ENCODE measurements around the gene SMIM21. TPM values are rescaled to one million over a fixed set of nuclear protein-coding genes. Genes with fewer than 3 reads are reported as not detected.

The SMIM21 gene
- total and polyA plus RNA-seq, 2 of the 8 experiments (the other 6 are each of a cell fraction or from before 2014, with no cell fraction given), result not detected

GRCh38 chr18:75428490-75428889, 987 bp upstream of the SMIM21 start:
- Histone ChIP-seq H3K79me1 (ENCODE audit: low read depth, low read length) (no peaks in the 10 kb centered on the region), H4K5ac (ENCODE audit: insufficient read length, low read depth, low read length) (no peak overlapping the region), H2AFZ (ENCODE audit: low read length) (no peak overlapping the region), H3K4me3 (ENCODE audit: extremely low read depth in 1 of 4, insufficient read depth in 2 of 4, low read depth in 3 of 4, low read length in 4 of 4) (no peak overlapping the region), H4K91ac (replicated peaks; ENCODE audit: insufficient read length, low read length) (no peak overlapping the region), H3K4me2 (ENCODE audit: insufficient read depth in 1 of 2, low read depth in 2 of 2, low read length in 2 of 2) (no peak overlapping the region), H3K56ac (replicated peaks; ENCODE audit: insufficient read length, low read depth, low read length) (no peak overlapping the region), H2BK5ac (ENCODE audit: low read depth, low read length) (no peak overlapping the region), H4K8ac (ENCODE audit: extremely low read depth, insufficient read depth, low read length) (no peak overlapping the region), H3K27ac (ENCODE audit: low read depth, low read length) (no peak overlapping the region), H3K18ac (ENCODE audit: extremely low read depth, low read length) (no peak overlapping the region), H3K23ac (ENCODE audit: insufficient read length) (no peak overlapping the region), H2BK120ac (replicated peaks; ENCODE audit: low read depth, low read length) (no peak overlapping the region), H2BK20ac (ENCODE audit: low read length) (no peak overlapping the region), H3K79me2 (ENCODE audit: control insufficient read depth in 1 of 2, insufficient read depth in 2 of 2, low read length in 2 of 2) (no peaks in the 10 kb centered on the region), H2AK5ac (ENCODE audit: low read depth, low read length) (no peak overlapping the region), H2BK12ac (ENCODE audit: low read depth, low read length) (no peak overlapping the region), H4K20me1 (replicated peaks in 1 of 2; ENCODE audit: control insufficient read depth in 1 of 2, insufficient read depth in 2 of 2, low read length in 2 of 2) (no peaks in the 10 kb centered on the region), H3K14ac (ENCODE audit: insufficient read length) (no peak overlapping the region), H3K36me3 (ENCODE audit: control insufficient read depth in 2 of 4, insufficient read depth in 4 of 4, low read length in 3 of 4) (no peaks in the 10 kb centered on the region), H3K4me1 (replicated peaks in 1 of 4; ENCODE audit: control insufficient read depth in 3 of 4, insufficient read depth in 4 of 4, low read length in 3 of 4) (peaks cover 0 to 3% (median under 1%) of the 10 kb centered on the region in 4 experiments; a peak in 3 of 7 replicates), H3K9ac (replicated peaks in 1 of 4; ENCODE audit: extremely low read depth in 1 of 4, low read depth in 3 of 4, low read length in 3 of 4) (no peak overlapping the region), H3K9me3 (ENCODE audit: insufficient read depth in 2 of 2, low read depth in 1 of 2, low read length in 1 of 2) (no peaks in the 10 kb centered on the region), H3K23me2 (ENCODE audit: low read depth, low read length) (no peaks in the 10 kb centered on the region), H3K4ac (replicated peaks; ENCODE audit: insufficient read length, low read depth, low read length) (no peak overlapping the region), H3K27me3 (replicated peaks in 1 of 4; ENCODE audit: control insufficient read depth in 3 of 4, extremely low read depth in 1 of 4, insufficient read depth in 3 of 4, low read length in 3 of 4) (no peaks in the 10 kb centered on the region; a peak in 1 of 7 replicates), H2BK15ac (ENCODE audit: low read length) (no peak overlapping the region)
- no peak for DNase-seq (ENCODE audit: low read depth in 1 of 2, low spot score in 2 of 2)
- CTCF ChIA-PET (ENCODE audit: partially characterized antibody), result interaction anchor here (0.5 to 1.1 kb wide), 2 partner anchors 11 to 1445 kb away, joined by 3 to 4 read pairs; no protein-coding TSS in a partner anchor
- POLR2A ChIA-PET (ENCODE audit: partially characterized antibody), result no interaction called here
- WGBS, 2 experiments (ENCODE audit: extremely low coverage in 1 of 2, insufficient coverage in 1 of 2, insufficient read length in 1 of 2, insufficient replicate concordance in 2 of 2, low coverage in 1 of 2, low lambda C conversion rate in 2 of 2, missing lambda C conversion rate in 1 of 2), result 98% methylated on average over 4 of the region's 4 CpGs; no CpG with 5 or more reads in 1 of the 2 experiments
- FAIRE-seq, result no peak
- TF ChIP-seq E2F6 (IDR thresholded peaks at IDR 0.05) (no peak), HDAC6 (IDR thresholded peaks at IDR 0.05; ENCODE audit: low read depth, low read length) (no peak), USF2 (IDR thresholded peaks at IDR 0.05; ENCODE audit: low read length) (no peak), POLR2AphosphoS5 (IDR thresholded peaks at IDR 0.05; ENCODE audit: low read depth, low read length) (no peak), TCF12 (IDR thresholded peaks at IDR 0.05; ENCODE audit: low read depth, low read length) (no peak), KDM4A (IDR thresholded peaks at IDR 0.05; ENCODE audit: low read depth, low read length, severe bottlenecking) (no peak), PHF8 (conservative IDR thresholded peaks at IDR 0.05; ENCODE audit: low read depth, low read length) (no peak), NANOG (IDR thresholded peaks at IDR 0.05; ENCODE audit: insufficient read depth, low read depth, low read length, poor library complexity, severe bottlenecking) (no peak), TAF1 (IDR thresholded peaks at IDR 0.05; ENCODE audit: low read depth, low read length) (no peak), ASH2L (IDR thresholded peaks at IDR 0.05; ENCODE audit: low read length) (no peak), HDAC2 (IDR thresholded peaks at IDR 0.05; ENCODE audit: borderline replicate concordance in 1 of 2, low read depth in 2 of 2, low read length in 2 of 2) (no peak), CBX5 (IDR thresholded peaks at IDR 0.05; ENCODE audit: low read depth, low read length) (no peak), KDM1A (IDR thresholded peaks at IDR 0.05; ENCODE audit: borderline replicate concordance, low read length) (no peak)
